Activated CD4-positive, alpha-beta T cell treated with anti-CD3 and anti-CD28 coated beads, Interleukin-2, Interleukin-4, amounts not matched to agents 100 ng/mL and 50 ng/mL, durations not matched to agents 16 hours and 8 hours (primary cell): Measurements from ENCODE around the gene PPP1CA.
"Not testable (repeated sequence)": the region's sequence is repeated elsewhere in the genome, so short reads cannot be mapped to it uniquely, and the experiment has no call there.

Experiments used
- DNase-seq: peaks from one replicate; pipeline ENCODE4 v3.0.0-alpha.2; 2020; ENCODE audit warnings: low spot score

The PPP1CA gene

GRCh38 chr11:67417425-67417824 lies 15.8 kb upstream of the PPP1CA start:
- DNase-seq: no peak

- no peak for DNase-seq
Observed at GRCh38 chr11:67416416-67417335, 15.0 kb upstream of the PPP1CA start.

GRCh38 chr11:67415501-67416304 lies 14.0 kb upstream of the PPP1CA start, which contains the start of gene CARNS1:
CARNS1 (plus strand) TSS chr11:67415678; CDS start chr11:67416200, 522 bp downstream.
- no peak for DNase-seq

GRCh38 chr11:67413266-67413849 lies 11.7 kb upstream of the PPP1CA start:
- DNase-seq: no peak

GRCh38 chr11:67412495-67413179 lies 11.0 kb upstream of the PPP1CA start:
- DNase-seq: no peak

- DNase-seq: no peak
Observed at GRCh38 chr11:67411785-67412152, 10.1 kb upstream of the PPP1CA start.

GRCh38 chr11:67410984-67411784 lies 9.5 kb upstream of the PPP1CA start:
- DNase-seq: no peak

- no peak for DNase-seq
Observed at GRCh38 chr11:67410369-67410831, 8.7 kb upstream of the PPP1CA start.

GRCh38 chr11:67409781-67410368 lies 8.2 kb upstream of the PPP1CA start:
- no peak for DNase-seq

- DNase-seq: peak; percentile 87
Observed at GRCh38 chr11:67409261-67409666, 7.6 kb upstream of the PPP1CA start.

GRCh38 chr11:67408437-67409200 lies 7.0 kb upstream of the PPP1CA start:
- peak; percentile 37 for DNase-seq

GRCh38 chr11:67407688-67408163 lies 6.1 kb upstream of the PPP1CA start:
- DNase-seq: no peak

- no peak for DNase-seq
Observed at GRCh38 chr11:67406969-67407687, 5.5 kb upstream of the PPP1CA start.

GRCh38 chr11:67406420-67406968 lies 4.8 kb upstream of the PPP1CA start:
- no peak for DNase-seq

- DNase-seq: no peak
Observed at GRCh38 chr11:67405688-67406339, 4.2 kb upstream of the PPP1CA start.

- no peak for DNase-seq
Observed at GRCh38 chr11:67405196-67405567, 3.5 kb upstream of the PPP1CA start.

GRCh38 chr11:67404515-67405195 lies 3.0 kb upstream of the PPP1CA start:
- peak; percentile 70 for DNase-seq

- not testable (repeated sequence) for DNase-seq
Observed at GRCh38 chr11:67403085-67403484, 1.4 kb upstream of the PPP1CA start.
